Neural progenitor cell (in vitro differentiated cells): ENCODE measurements around the gene PPFIBP1.

ENCODE experiments used
- CTCF ChIP-seq: fragments of 200-600 bp; sonication (generic); IDR thresholded peaks from 2 replicates; pipeline ENCODE4 v1.5.1; 2017; ENCODE audit warnings: antibody characterized with exemption, mild to moderate bottlenecking
- EZH2 ChIP-seq: fragments of 200-600 bp; sonication (generic); IDR thresholded peaks from 2 replicates; pipeline ENCODE4 v1.6.1; 2017; ENCODE audit warnings: antibody characterized with exemption, mild to moderate bottlenecking, moderate library complexity
- EZH2phosphoT487 ChIP-seq: fragments of 200-600 bp; sonication (generic); IDR thresholded peaks from 2 replicates; pipeline ENCODE4 v1.6.1; 2017; ENCODE audit warnings: antibody characterized with exemption

GRCh38 chr12:27644158-27644845 lies 120.3 kb downstream of the PPFIBP1 start:
- no peak for TF ChIP-seq CTCF
- no peak for TF ChIP-seq EZH2phosphoT487
- no peak for TF ChIP-seq EZH2
